Measurements from ENCODE around the gene ATG3. TPM values are rescaled to one million over a fixed set of nuclear protein-coding genes. Genes with fewer than 3 reads are reported as not detected.

ATG3 gene
- total RNA-seq, 1 experiment from 2014 or later: 117 TPM

GRCh38 chr3:112546216-112546759, 15.5 kb downstream of the ATG3 start:
- intact Hi-C loops (cut with micrococcal nuclease): no loop called here
- POLR2A ChIA-PET (ENCODE audit: unreplicated experiment): no interaction called here
- Histone ChIP-seq H3K4me2 (ENCODE audit: low read length) (peak overlapping the region; percentile 59), H3K9me2 (replicated peaks; ENCODE audit: low read length) (no peaks in the 10 kb centered on the region), H4K20me1 (ENCODE audit: low read length) (0 out of 2 replicates have a peak, but pooled peaks cover 6% of the 10 kb centered on the region), H3K27me3 (ENCODE audit: low read length) (no peaks in the 10 kb centered on the region), H3F3A (ENCODE audit: low read length, unreplicated experiment) (peaks cover 8% of the 10 kb centered on the region), H3K79me2 (ENCODE audit: low read length) (peaks cover 6% of the 10 kb centered on the region; the same call in 1 of the 2 replicates), H3K27ac (ENCODE audit: low read length) (peak overlapping the region; percentile 54), H3K9me3 (ENCODE audit: low read length) (no peaks in the 10 kb centered on the region), H3K4me1 (ENCODE audit: insufficient read depth, low read length) (peaks cover 19% of the 10 kb centered on the region), H3K36me3 (ENCODE audit: low read depth, low read length) (peaks cover 39% of the 10 kb centered on the region; the same call in 1 of the 2 replicates), H3K4me3 (ENCODE audit: low read length) (no peak overlapping the region), H3K9ac (ENCODE audit: low read length) (no peak overlapping the region), H2AFZ (ENCODE audit: low read length) (no peak overlapping the region)
- DNase-seq (peak; percentile 83), ATAC-seq (peak; percentile 99)
- TF ChIP-seq EZH2 (IDR thresholded peaks at IDR 0.05; ENCODE audit: low read length, unreplicated experiment) (no peak), EZH2phosphoT487 (IDR thresholded peaks at IDR 0.05; ENCODE audit: borderline replicate concordance, low read length) (no peak), CTCF (conservative IDR thresholded peaks at IDR 0.05; ENCODE audit: low read depth, low read length) (no peak)
- CTCF ChIA-PET: interaction anchor here (0.6 kb wide), 1 partner anchor 392 kb away, joined by 3 read pairs; no protein-coding TSS in a partner anchor
- BruUV-seq (replicated peaks): no TSS peak

- no peak overlapping the region for H3K27ac ChIP-seq (ENCODE audit: low read length)
- no peak overlapping the region for H3K4me3 ChIP-seq (ENCODE audit: low read length)
- ChIA-PET CTCF (no interaction called here), POLR2A (ENCODE audit: unreplicated experiment) (no interaction called here)
- DNase-seq (no peak), ATAC-seq (no peak)
- no peaks in the 10 kb centered on the region for H4K20me1 ChIP-seq (ENCODE audit: low read length)
- H3K36me3 ChIP-seq (ENCODE audit: low read depth, low read length): peaks cover 30% of the 10 kb centered on the region; the same call in 1 of the 2 replicates
- no peak overlapping the region for H3K9ac ChIP-seq (ENCODE audit: low read length)
- intact Hi-C loops (cut with micrococcal nuclease): no loop called here
- no peaks in the 10 kb centered on the region for H3K9me3 ChIP-seq (ENCODE audit: low read length)
- H3K27me3 ChIP-seq (ENCODE audit: low read length): no peaks in the 10 kb centered on the region
- H3K79me2 ChIP-seq (ENCODE audit: low read length): no peaks in the 10 kb centered on the region
- no TSS peak for BruUV-seq (replicated peaks)
- H2AFZ ChIP-seq (ENCODE audit: low read length): no peak overlapping the region
- no peaks in the 10 kb centered on the region for H3K9me2 ChIP-seq (replicated peaks; ENCODE audit: low read length)
- H3K4me1 ChIP-seq (ENCODE audit: insufficient read depth, low read length): no peaks in the 10 kb centered on the region
- H3K4me2 ChIP-seq (ENCODE audit: low read length): no peak overlapping the region
- no peak for TF ChIP-seq CTCF (conservative IDR thresholded peaks at IDR 0.05; ENCODE audit: low read depth, low read length)
- no peak for TF ChIP-seq EZH2 (IDR thresholded peaks at IDR 0.05; ENCODE audit: low read length, unreplicated experiment)
- TF ChIP-seq EZH2phosphoT487 (IDR thresholded peaks at IDR 0.05; ENCODE audit: borderline replicate concordance, low read length): no peak
- H3F3A ChIP-seq (ENCODE audit: low read length, unreplicated experiment): no peaks in the 10 kb centered on the region
Observed at GRCh38 chr3:112539825-112540650, 21.7 kb downstream of the ATG3 start.

All from PC-3 (cell line).